PC-3 (cell line): Measurements from ENCODE around the gene KCTD16. TPM values are rescaled to one million over a fixed set of nuclear protein-coding genes. Genes with fewer than 3 reads are reported as not detected.

Source experiments
- ATAC-seq: fragments of 200-7000 bp; cut with Tn5 transposase; 2 replicates; pipeline ENCODE4 v1.9.1; 2020; ENCODE audit warnings: mild to moderate bottlenecking, moderate library complexity
- BruUV-seq: library from RNA; stranded (reverse); fragments of 400-500 nt; replicated peaks from 2 replicates; lab custom pipeline; 2021; lab: Mats Ljungman, UMichigan
- CTCF ChIA-PET: fragments of 300-600 bp; sonication (Branson Sonifier 250); formaldehyde crosslinking; loops from one replicate; lab custom pipeline; 2022; ENCODE audit warnings: antibody characterized with exemption; lab: Charles Lee
- POLR2A ChIA-PET: fragments of 300-600 bp; sonication (Branson Sonifier 250); formaldehyde crosslinking; loops from one replicate; lab custom pipeline; 2022; ENCODE audit warnings: antibody characterized with exemption; ENCODE audit not compliant: unreplicated experiment; lab: Charles Lee
- DNase-seq: peaks from one replicate; pipeline ENCODE4 v3.0.0-alpha.2; 2015
- H2AFZ ChIP-seq: fragments of 300-600 bp; sonication (generic); 2 replicates; pipeline ENCODE4 v1.6.0; 2016; ENCODE audit warnings: antibody characterized with exemption, low read length
- H3F3A ChIP-seq: fragments of 300-600 bp; sonication (generic); one replicate; pipeline ENCODE4 v1.6.0; 2017; ENCODE audit warnings: antibody characterized with exemption, low read length, control low read depth, mild to moderate bottlenecking; ENCODE audit not compliant: unreplicated experiment
- H3K27ac ChIP-seq: fragments of 300-600 bp; sonication (generic); 2 replicates; pipeline ENCODE4 v1.5.1; 2016; ENCODE audit warnings: mild to moderate bottlenecking, low read length
- H3K27me3 ChIP-seq: fragments of 300-600 bp; sonication (generic); 2 replicates; pipeline ENCODE4 v1.6.1; 2016; ENCODE audit warnings: low read length, mixed read lengths
- H3K36me3 ChIP-seq: fragments of 300-600 bp; sonication (generic); 2 replicates; pipeline ENCODE4 v1.6.1; 2016; ENCODE audit warnings: low read depth, mixed run types, low read length, mixed read lengths
- H3K4me1 ChIP-seq: fragments of 300-600 bp; sonication (generic); 2 replicates; pipeline ENCODE4 v1.5.1; 2016; ENCODE audit warnings: low read length; ENCODE audit not compliant: insufficient read depth
- H3K4me2 ChIP-seq: fragments of 300-600 bp; sonication (generic); 2 replicates; pipeline ENCODE4 v1.6.0; 2016; ENCODE audit warnings: low read length
- H3K4me3 ChIP-seq: fragments of 300-600 bp; sonication (generic); 2 replicates; pipeline ENCODE4 v1.5.1; 2016; ENCODE audit warnings: mild to moderate bottlenecking, low read length, mixed read lengths
- H3K79me2 ChIP-seq: fragments of 300-600 bp; sonication (generic); 2 replicates; pipeline ENCODE4 v1.6.1; 2017; ENCODE audit warnings: low read length, mixed read lengths
- H3K9ac ChIP-seq: fragments of 300-600 bp; sonication (generic); 2 replicates; pipeline ENCODE4 v1.6.0; 2016; ENCODE audit warnings: mild to moderate bottlenecking, low read length
- H3K9me2 ChIP-seq: fragments of 300-600 bp; sonication (generic); replicated peaks from 2 replicates; pipeline ENCODE4 v1.6.1; 2016; ENCODE audit warnings: mixed run types, low read length, mixed read lengths
- H3K9me3 ChIP-seq: fragments of 300-600 bp; sonication (generic); 2 replicates; pipeline ENCODE4 v1.6.1; 2016; ENCODE audit warnings: low read length, mixed read lengths
- H4K20me1 ChIP-seq: fragments of 300-600 bp; sonication (generic); 2 replicates; pipeline ENCODE4 v1.6.1; 2016; ENCODE audit warnings: low read length, mixed read lengths
- CTCF ChIP-seq: fragments of 300-600 bp; sonication (generic); conservative IDR thresholded peaks from 2 replicates; pipeline ENCODE4 v1.5.1; 2017; ENCODE audit warnings: antibody characterized with exemption, low read depth, mild to moderate bottlenecking, low read length
- EZH2 ChIP-seq: fragments of 300-600 bp; sonication (generic); IDR thresholded peaks from one replicate; pipeline ENCODE4 v1.6.1; 2017; ENCODE audit warnings: antibody characterized with exemption, mild to moderate bottlenecking, low read length; ENCODE audit not compliant: unreplicated experiment
- EZH2phosphoT487 ChIP-seq: fragments of 300-600 bp; sonication (generic); IDR thresholded peaks from 2 replicates; pipeline ENCODE4 v1.6.1; 2018; ENCODE audit warnings: mild to moderate bottlenecking, antibody characterized with exemption, low read length, borderline replicate concordance
- intact Hi-C: fragments of 100-400 bp; cut with micrococcal nuclease; formaldehyde crosslinking; loops from 2 replicates; pipeline ENCODE4 v1.9.0; 2023
- total RNA-seq: library from RNA; depleted of rRNA; stranded (reverse); fragments of >200 nt; gene quantifications from 2 replicates; pipeline ENCODE4 v1.2.3, GENCODE V29; 2014

Gene KCTD16
- total RNA-seq, 1 experiment from 2014 or later = not detected

- Histone ChIP-seq H3K79me2 (no peaks in the 10 kb centered on the region), H3K36me3 (no peaks in the 10 kb centered on the region), H3K9me2 (no peaks in the 10 kb centered on the region), H3K9me3 (no peaks in the 10 kb centered on the region), H3K4me3 (no peak overlapping the region), H3K4me2 (no peak overlapping the region), H3K27ac (no peak overlapping the region), H3K9ac (no peak overlapping the region), H3F3A (no peaks in the 10 kb centered on the region), H4K20me1 (no peaks in the 10 kb centered on the region), H3K27me3 (no peaks in the 10 kb centered on the region), H2AFZ (no peak overlapping the region), H3K4me1 (no peaks in the 10 kb centered on the region)
- TF ChIP-seq EZH2 = no peak
- TF ChIP-seq EZH2phosphoT487 = no peak
- TF ChIP-seq CTCF = no peak
- ATAC-seq (no peak), DNase-seq (no peak)
- ChIA-PET POLR2A (no interaction called here), CTCF (no interaction called here)
- BruUV-seq = no TSS peak
- intact Hi-C loops = no loop called here
Observed at GRCh38 chr5:144304688-144305087, 134.0 kb downstream of the KCTD16 start.

GRCh38 chr5:144307736-144308135, 137.1 kb downstream of the KCTD16 start:
- ChIA-PET CTCF (no interaction called here), POLR2A (no interaction called here)
- TF ChIP-seq EZH2 (no peak), CTCF (no peak), EZH2phosphoT487 (no peak)
- no peak overlapping the region for H3K27ac ChIP-seq
- no peaks in the 10 kb centered on the region for H3F3A ChIP-seq
- no peaks in the 10 kb centered on the region for H3K9me2 ChIP-seq
- DNase-seq (no peak), ATAC-seq (no peak)
- no peaks in the 10 kb centered on the region for H3K27me3 ChIP-seq
- no peak overlapping the region for H2AFZ ChIP-seq
- BruUV-seq = no TSS peak
- H3K36me3 ChIP-seq = no peaks in the 10 kb centered on the region
- intact Hi-C loops = no loop called here
- no peaks in the 10 kb centered on the region for H3K4me1 ChIP-seq
- no peaks in the 10 kb centered on the region for H4K20me1 ChIP-seq
- no peak overlapping the region for H3K9ac ChIP-seq
- H3K4me2 ChIP-seq = no peak overlapping the region
- no peaks in the 10 kb centered on the region for H3K9me3 ChIP-seq
- H3K4me3 ChIP-seq = no peak overlapping the region
- no peaks in the 10 kb centered on the region for H3K79me2 ChIP-seq

GRCh38 chr5:144308174-144308573, 137.5 kb downstream of the KCTD16 start:
- H3K4me3 ChIP-seq = no peak overlapping the region
- TF ChIP-seq EZH2 = no peak
- TF ChIP-seq EZH2phosphoT487 = no peak
- TF ChIP-seq CTCF = no peak
- DNase-seq (no peak), ATAC-seq (no peak)
- H3K79me2 ChIP-seq = no peaks in the 10 kb centered on the region
- H3K9me3 ChIP-seq = no peaks in the 10 kb centered on the region
- no peaks in the 10 kb centered on the region for H3F3A ChIP-seq
- no peaks in the 10 kb centered on the region for H3K9me2 ChIP-seq
- POLR2A ChIA-PET = no interaction called here
- no TSS peak for BruUV-seq
- H2AFZ ChIP-seq = no peak overlapping the region
- CTCF ChIA-PET = no interaction called here
- no peak overlapping the region for H3K27ac ChIP-seq
- H3K36me3 ChIP-seq = no peaks in the 10 kb centered on the region
- H3K4me2 ChIP-seq = no peak overlapping the region
- no peaks in the 10 kb centered on the region for H3K27me3 ChIP-seq
- no peaks in the 10 kb centered on the region for H4K20me1 ChIP-seq
- intact Hi-C loops = no loop called here
- no peak overlapping the region for H3K9ac ChIP-seq
- no peaks in the 10 kb centered on the region for H3K4me1 ChIP-seq
